GM10248 (cell line): ENCODE measurements around the gene NCOR2.

Experiments used
- CTCF ChIA-PET: fragments of 300-600 bp; sonication (Branson Sonifier 250); formaldehyde crosslinking; extraction: SDS; loops from one replicate; lab custom pipeline; 2021; ENCODE audit warnings: antibody characterized with exemption; lab: Yijun Ruan, JAX
- POLR2A ChIA-PET: fragments of 350-650 bp; sonication (Branson Sonifier 250); formaldehyde crosslinking; extraction: SDS; loops from one replicate; lab custom pipeline; 2020; ENCODE audit warnings: antibody characterized with exemption; lab: Yijun Ruan, JAX
- DNase-seq: peaks from one replicate; pipeline ENCODE4 v3.0.0; 2012; ENCODE audit errors: extremely low spot score
- TF ChIP-seq, protein P1 (sequence below): IDR thresholded peaks from 2 replicates; pipeline ENCODE4 v1.5.1; 2012; ENCODE audit warnings: mild to moderate bottlenecking, low read depth; ENCODE audit errors: extremely low read depth, missing control alignments, control extremely low read depth

NCOR2 gene

DNA sequence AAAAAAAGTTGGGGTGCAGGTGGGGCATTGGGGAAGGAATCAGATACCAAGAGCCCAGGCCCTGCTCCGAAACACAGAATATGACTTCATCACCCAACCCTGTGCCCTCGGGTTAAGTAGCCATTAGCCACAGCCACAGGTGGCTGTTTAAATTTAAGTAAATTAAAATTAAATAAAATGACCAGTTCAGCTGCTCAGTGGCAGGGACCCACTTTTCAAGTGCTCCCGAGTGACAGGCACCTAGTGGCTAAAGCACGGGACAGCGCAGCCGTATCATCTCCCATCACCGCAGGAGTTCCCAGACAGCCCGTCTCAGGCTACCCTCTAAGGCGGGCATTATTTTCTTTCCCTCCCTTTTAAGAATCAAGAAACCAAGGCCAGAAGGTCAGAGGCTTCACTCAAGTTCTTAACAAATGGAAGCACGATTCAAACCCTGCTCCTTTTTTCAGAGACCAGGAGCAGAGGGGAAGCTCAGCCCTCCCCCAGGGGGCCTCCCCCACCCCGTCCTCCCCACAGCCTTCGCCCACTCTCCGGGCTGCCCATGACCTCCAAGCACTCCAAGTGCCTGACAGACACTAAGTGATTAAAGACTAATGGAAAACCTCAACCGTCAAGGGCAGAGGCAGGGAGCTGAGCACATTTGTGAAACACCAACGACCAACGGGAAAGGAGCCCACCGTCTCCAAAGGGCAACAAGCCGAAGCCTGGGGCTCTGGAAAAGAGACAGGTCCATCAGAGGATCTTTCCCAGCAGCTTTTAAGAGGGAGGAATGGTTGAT, 5.2 kb downstream of the NCOR2 start:
- no peak for DNase-seq
- TF ChIP-seq, protein P1, sequence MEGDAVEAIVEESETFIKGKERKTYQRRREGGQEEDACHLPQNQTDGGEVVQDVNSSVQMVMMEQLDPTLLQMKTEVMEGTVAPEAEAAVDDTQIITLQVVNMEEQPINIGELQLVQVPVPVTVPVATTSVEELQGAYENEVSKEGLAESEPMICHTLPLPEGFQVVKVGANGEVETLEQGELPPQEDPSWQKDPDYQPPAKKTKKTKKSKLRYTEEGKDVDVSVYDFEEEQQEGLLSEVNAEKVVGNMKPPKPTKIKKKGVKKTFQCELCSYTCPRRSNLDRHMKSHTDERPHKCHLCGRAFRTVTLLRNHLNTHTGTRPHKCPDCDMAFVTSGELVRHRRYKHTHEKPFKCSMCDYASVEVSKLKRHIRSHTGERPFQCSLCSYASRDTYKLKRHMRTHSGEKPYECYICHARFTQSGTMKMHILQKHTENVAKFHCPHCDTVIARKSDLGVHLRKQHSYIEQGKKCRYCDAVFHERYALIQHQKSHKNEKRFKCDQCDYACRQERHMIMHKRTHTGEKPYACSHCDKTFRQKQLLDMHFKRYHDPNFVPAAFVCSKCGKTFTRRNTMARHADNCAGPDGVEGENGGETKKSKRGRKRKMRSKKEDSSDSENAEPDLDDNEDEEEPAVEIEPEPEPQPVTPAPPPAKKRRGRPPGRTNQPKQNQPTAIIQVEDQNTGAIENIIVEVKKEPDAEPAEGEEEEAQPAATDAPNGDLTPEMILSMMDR, result no peak
- POLR2A ChIA-PET, result no interaction called here
- CTCF ChIA-PET, result interaction anchor here (0.8 to 2.3 kb wide), 4 partner anchors 11 to 209 kb away, joined by 3 to 12 read pairs (median 6); no protein-coding TSS in a partner anchor

GRCh38 chr12:124561231-124561630, 6.2 kb downstream of the NCOR2 start:
- POLR2A ChIA-PET, result no interaction called here

GRCh38 chr12:124560146-124560890, 7.1 kb downstream of the NCOR2 start:
- ChIA-PET CTCF (interaction anchor here (0.8 to 2.3 kb wide), 2 partner anchors 9 to 12 kb away, joined by 3 to 12 read pairs; no protein-coding TSS in a partner anchor), POLR2A (no interaction called here)
- no peak for DNase-seq
- TF ChIP-seq, protein P1, result no peak

More at GRCh38 chr12:124561231-124561630, 6.2 kb downstream of the NCOR2 start:
- no peak for DNase-seq
- TF ChIP-seq, protein P1, result no peak
- CTCF ChIA-PET, result interaction anchor here (0.8 to 2.3 kb wide), 3 partner anchors 10 to 210 kb away, joined by 3 to 12 read pairs (median 6); no protein-coding TSS in a partner anchor

GRCh38 chr12:124559182-124560017, 8.0 kb downstream of the NCOR2 start:
- CTCF ChIA-PET, result interaction anchor here (2.3 kb wide), 1 partner anchor 9 kb away, joined by 12 read pairs; no protein-coding TSS in a partner anchor

DNA sequence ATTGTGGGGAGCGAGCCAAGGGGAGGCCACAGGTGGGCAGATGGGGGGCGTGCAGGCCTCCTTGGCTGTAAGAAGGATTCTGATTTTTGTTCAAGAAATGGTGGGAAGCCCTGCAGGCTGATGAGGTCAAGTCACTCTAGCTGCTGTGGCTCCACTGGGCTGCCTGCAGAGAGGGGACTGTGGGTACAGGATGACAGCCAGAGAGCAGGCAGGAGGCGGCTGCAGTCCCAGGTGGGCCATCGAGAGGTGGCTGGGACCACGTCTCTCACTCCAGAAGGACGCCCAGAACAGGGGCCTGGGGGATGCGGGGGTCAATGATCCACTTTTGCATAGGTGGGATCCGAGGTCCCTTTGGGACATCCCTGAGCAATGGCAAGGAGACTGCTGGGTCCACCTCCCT, 9.1 kb downstream of the NCOR2 start:
- POLR2A ChIA-PET, result no interaction called here
- no peak for DNase-seq
- CTCF ChIA-PET, result no interaction called here
- TF ChIP-seq, protein P1, result no peak

More at GRCh38 chr12:124559182-124560017, 8.0 kb downstream of the NCOR2 start:
- TF ChIP-seq, protein P1, result no peak
- POLR2A ChIA-PET, result no interaction called here
- no peak for DNase-seq

DNA sequence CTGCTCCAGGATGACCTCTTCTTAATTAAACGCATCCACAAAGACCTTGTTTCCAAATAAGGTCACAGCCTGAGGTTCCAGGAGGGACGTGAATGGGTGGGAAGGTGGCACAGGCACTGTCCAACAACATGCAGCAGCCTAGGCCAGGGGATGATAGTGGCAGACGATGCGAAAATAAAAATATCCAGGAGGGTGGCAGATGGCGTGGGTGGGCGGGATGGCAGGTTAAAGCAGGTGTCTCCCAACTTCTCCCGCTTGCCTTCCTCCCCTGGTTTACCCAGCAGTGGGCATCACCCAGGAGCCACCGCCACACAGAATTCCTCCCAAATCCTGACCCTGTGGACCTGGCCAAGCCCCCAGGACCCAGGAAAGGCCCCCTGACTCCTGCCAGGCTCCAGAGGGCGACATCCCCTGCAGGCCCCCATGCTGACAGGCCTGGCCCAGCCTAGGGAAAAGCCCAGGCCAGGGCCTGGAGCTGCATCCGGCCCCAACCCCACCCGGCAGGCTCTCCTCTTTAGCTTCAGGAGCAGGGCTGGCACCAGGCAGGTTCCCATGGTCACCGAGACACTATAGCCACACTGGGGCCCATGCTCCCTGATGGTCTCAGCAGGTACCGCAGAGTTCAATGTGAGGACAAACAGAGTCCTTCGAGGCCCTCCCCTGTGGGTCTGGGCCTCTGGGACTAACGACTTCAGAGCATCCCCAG, 9.7 kb downstream of the NCOR2 start:
- TF ChIP-seq, protein P1, result no peak
- POLR2A ChIA-PET, result no interaction called here
- no peak for DNase-seq
- CTCF ChIA-PET, result no interaction called here
